HL-60 (cell line): ENCODE results near the gene RHOT2.
"Not testable (repeated sequence)": the region's sequence is repeated elsewhere in the genome, so short reads cannot be mapped to it uniquely, and the experiment has no call there.

Source experiments
- DNase-seq, 2 experiments: peaks; one replicate each; pipeline ENCODE4 v3.0.0-alpha.2; 2010 to 2020; ENCODE audit warnings: low read depth in 1 of 2, low spot score in 1 of 2
- H3K27ac ChIP-seq: fragments of 250-450 bp; sonication (Bioruptor Pico); replicated peaks from 2 replicates; pipeline ENCODE4 v1.5.1; 2020; ENCODE audit warnings: mild to moderate bottlenecking, moderate library complexity
- H3K27me3 ChIP-seq: fragments of 250-450 bp; sonication (Bioruptor Pico); 2 replicates; pipeline ENCODE4 v1.5.1; 2021; ENCODE audit warnings: mild to moderate bottlenecking, moderate library complexity; ENCODE audit not compliant: insufficient read depth, poor library complexity, severe bottlenecking
- H3K4me3 ChIP-seq: replicated peaks from 2 replicates; pipeline ENCODE4 v1.5.1; 2011; ENCODE audit warnings: mild to moderate bottlenecking, control low read depth, low read length; ENCODE audit not compliant: insufficient read depth
- CTCF ChIP-seq: IDR thresholded peaks from one replicate; pipeline ENCODE4 v1.5.1; 2011; ENCODE audit warnings: low read length, control low read depth, inconsistent platforms; ENCODE audit not compliant: insufficient read depth
- GABPA ChIP-seq: IDR thresholded peaks from 2 replicates; pipeline ENCODE4 v1.6.1; 2012; ENCODE audit warnings: low read depth
- POLR2AphosphoS5 ChIP-seq: IDR thresholded peaks from 2 replicates; pipeline ENCODE4 v1.6.1; 2012; ENCODE audit warnings: low read depth
- REST ChIP-seq: IDR thresholded peaks from 2 replicates; pipeline ENCODE4 v1.6.1; 2012; ENCODE audit warnings: low read depth; ENCODE audit not compliant: insufficient replicate concordance
- SPI1 ChIP-seq: IDR thresholded peaks from 2 replicates; pipeline ENCODE4 v1.6.1; 2012; ENCODE audit warnings: low read depth, mild to moderate bottlenecking, borderline replicate concordance

RHOT2 gene

GRCh38 chr16:710500-711075, 42.7 kb downstream of the RHOT2 start:
- no peak for TF ChIP-seq REST
- TF ChIP-seq SPI1 = no peak
- TF ChIP-seq GABPA = no peak
- no peak for TF ChIP-seq POLR2AphosphoS5
- TF ChIP-seq CTCF = no peak
- Histone ChIP-seq H3K27ac (no peak overlapping the region), H3K4me3 (no peak overlapping the region), H3K27me3 (peaks cover 41% of the 10 kb centered on the region)
- DNase-seq = no peak

GRCh38 chr16:711084-711483, 43.2 kb downstream of the RHOT2 start:
- H3K27me3 ChIP-seq = peaks cover 43% of the 10 kb centered on the region
- H3K4me3 ChIP-seq = no peak overlapping the region
- DNase-seq = no peak
- TF ChIP-seq REST = no peak
- no peak for TF ChIP-seq GABPA
- TF ChIP-seq POLR2AphosphoS5 = no peak
- no peak for TF ChIP-seq CTCF
- TF ChIP-seq SPI1 = no peak
- no peak overlapping the region for H3K27ac ChIP-seq

GRCh38 chr16:711548-712320, 43.8 kb downstream of the RHOT2 start:
- no peak overlapping the region for H3K4me3 ChIP-seq
- TF ChIP-seq CTCF = peak; percentile 59
- no peak for TF ChIP-seq REST
- DNase-seq = peak in 1 of 2 experiments; percentile 71
- peaks cover 40% of the 10 kb centered on the region for H3K27me3 ChIP-seq
- no peak overlapping the region for H3K27ac ChIP-seq

GRCh38 chr16:712740-713250, 44.9 kb downstream of the RHOT2 start:
- H3K4me3 ChIP-seq, H3K27ac ChIP-seq: not testable (repeated sequence)
- peak in 1 of 2 experiments; percentile 54 for DNase-seq
- peaks cover 34% of the 10 kb centered on the region for H3K27me3 ChIP-seq
